Measurements from ENCODE around the gene FILIP1L.

DNA sequence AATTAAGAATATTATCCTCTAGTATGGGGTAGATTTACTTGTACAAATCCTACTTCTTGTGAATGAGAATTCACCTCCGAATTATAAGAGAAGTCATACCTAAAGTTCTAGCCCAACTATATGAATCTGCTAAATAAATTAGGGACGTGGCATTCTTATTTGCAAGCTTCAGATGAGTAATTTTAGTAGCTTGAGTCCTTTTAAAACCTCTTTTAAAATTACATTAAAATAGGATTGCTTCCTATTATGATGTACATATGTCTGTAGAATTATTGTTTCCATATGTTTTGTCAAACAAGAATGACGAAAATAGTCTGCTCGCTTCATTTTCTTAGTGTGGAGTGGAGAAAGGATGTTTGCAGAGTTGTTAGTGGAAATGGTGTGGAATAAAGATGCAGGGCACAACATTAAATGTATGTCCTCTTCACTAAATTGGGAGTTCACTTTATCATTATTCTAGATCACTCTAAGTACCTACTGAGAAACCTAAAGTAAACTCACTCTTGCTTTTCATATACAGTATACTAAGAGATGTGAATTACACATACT is 237.2 kb downstream of the FILIP1L start:
- TF ChIP-seq, protein P1, sequence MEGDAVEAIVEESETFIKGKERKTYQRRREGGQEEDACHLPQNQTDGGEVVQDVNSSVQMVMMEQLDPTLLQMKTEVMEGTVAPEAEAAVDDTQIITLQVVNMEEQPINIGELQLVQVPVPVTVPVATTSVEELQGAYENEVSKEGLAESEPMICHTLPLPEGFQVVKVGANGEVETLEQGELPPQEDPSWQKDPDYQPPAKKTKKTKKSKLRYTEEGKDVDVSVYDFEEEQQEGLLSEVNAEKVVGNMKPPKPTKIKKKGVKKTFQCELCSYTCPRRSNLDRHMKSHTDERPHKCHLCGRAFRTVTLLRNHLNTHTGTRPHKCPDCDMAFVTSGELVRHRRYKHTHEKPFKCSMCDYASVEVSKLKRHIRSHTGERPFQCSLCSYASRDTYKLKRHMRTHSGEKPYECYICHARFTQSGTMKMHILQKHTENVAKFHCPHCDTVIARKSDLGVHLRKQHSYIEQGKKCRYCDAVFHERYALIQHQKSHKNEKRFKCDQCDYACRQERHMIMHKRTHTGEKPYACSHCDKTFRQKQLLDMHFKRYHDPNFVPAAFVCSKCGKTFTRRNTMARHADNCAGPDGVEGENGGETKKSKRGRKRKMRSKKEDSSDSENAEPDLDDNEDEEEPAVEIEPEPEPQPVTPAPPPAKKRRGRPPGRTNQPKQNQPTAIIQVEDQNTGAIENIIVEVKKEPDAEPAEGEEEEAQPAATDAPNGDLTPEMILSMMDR (IDR thresholded peaks at IDR 0.05): no peak
- no peak for TF ChIP-seq POLR2A (IDR thresholded peaks at IDR 0.05)

All from heart left ventricle (tissue), 13 donors.